Stomach (tissue), 4 donors: ENCODE results near the gene MZT2A.
"Not testable (repeated sequence)": the region's sequence is repeated elsewhere in the genome, so short reads cannot be mapped to it uniquely, and the experiment has no call there.

Experiments
- EP300 ChIP-seq: sonication (generic); formaldehyde crosslinking; IDR thresholded peaks from one replicate; pipeline ENCODE4 v1.6.1; 2017; ENCODE audit warnings: antibody characterized with exemption
- POLR2AphosphoS5 ChIP-seq, 3 donors: sonication (generic); formaldehyde crosslinking; IDR thresholded peaks; one replicate each; pipeline ENCODE4 v1.6.1; 2016; ENCODE audit warnings: antibody characterized with exemption in 3 of 3
- TF ChIP-seq, protein P1 (sequence below), 7 experiments: fragments of 450-650 bp in 4 of 7; fragments of 200-600 bp in 3 of 7; sonication (generic) in 3 of 7; IDR thresholded peaks; one replicate each; pipeline ENCODE4 v1.5.1; 2016 to 2019; ENCODE audit warnings: antibody characterized with exemption in 7 of 7, control low read depth in 2 of 7, mild to moderate bottlenecking in 1 of 7

DNA sequence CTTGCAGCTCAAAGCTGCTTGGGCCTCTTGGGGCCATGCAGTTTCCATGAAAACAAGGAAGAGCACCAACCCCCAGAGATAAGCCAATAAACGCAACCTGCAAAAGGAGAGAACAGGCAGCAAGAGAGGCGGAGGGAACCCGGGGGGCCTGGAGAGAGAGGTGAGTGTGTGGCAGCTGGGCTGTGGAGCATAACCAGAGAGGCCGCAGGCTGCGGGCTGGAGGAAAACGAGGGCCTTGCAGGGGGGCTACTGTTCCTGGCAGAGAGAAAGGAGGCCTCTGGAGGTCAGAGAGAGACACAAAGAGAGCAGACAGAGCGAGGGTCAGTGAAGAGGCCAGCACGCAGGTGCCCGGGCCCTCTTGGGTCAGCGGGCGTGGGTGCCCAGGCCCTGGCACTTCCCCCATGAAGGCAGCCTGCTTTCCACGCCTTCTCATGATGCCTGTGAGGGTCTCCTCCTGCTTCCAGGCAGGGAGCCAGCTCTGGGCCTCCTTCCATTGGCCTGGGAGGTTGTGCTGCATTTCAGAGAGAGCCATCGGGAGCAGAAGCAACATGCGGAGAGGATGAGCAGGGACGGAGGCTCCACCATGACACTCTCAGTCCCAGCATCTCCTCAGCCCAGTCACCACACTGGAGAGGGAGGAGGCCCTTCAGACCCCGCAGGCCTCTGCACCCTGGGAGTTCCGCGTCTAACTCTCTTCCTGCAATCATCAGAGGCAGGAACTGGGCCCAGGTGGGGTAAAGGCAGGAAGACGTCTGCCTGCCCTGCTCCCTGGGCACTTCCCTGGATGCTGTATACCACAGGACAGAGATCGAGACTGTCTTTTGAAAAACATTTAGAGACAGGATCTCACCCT, 1.4 kb downstream of the MZT2A start:
- TF ChIP-seq, protein P1, sequence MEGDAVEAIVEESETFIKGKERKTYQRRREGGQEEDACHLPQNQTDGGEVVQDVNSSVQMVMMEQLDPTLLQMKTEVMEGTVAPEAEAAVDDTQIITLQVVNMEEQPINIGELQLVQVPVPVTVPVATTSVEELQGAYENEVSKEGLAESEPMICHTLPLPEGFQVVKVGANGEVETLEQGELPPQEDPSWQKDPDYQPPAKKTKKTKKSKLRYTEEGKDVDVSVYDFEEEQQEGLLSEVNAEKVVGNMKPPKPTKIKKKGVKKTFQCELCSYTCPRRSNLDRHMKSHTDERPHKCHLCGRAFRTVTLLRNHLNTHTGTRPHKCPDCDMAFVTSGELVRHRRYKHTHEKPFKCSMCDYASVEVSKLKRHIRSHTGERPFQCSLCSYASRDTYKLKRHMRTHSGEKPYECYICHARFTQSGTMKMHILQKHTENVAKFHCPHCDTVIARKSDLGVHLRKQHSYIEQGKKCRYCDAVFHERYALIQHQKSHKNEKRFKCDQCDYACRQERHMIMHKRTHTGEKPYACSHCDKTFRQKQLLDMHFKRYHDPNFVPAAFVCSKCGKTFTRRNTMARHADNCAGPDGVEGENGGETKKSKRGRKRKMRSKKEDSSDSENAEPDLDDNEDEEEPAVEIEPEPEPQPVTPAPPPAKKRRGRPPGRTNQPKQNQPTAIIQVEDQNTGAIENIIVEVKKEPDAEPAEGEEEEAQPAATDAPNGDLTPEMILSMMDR (IDR thresholded peaks at IDR 0.05): not testable (repeated sequence)
- TF ChIP-seq EP300; POLR2AphosphoS5 (IDR thresholded peaks at IDR 0.05): not testable (repeated sequence)
